ENCODE measurements around the gene RBMS1. TPM values are rescaled to one million over a fixed set of nuclear protein-coding genes. Genes with fewer than 3 reads are reported as not detected.
A peak's percentile ranks its signal among the peaks of the same experiment; 100 is the strongest.

The RBMS1 gene
- total RNA-seq, 1 donor from 2014 or later = 54.7 TPM

DNA sequence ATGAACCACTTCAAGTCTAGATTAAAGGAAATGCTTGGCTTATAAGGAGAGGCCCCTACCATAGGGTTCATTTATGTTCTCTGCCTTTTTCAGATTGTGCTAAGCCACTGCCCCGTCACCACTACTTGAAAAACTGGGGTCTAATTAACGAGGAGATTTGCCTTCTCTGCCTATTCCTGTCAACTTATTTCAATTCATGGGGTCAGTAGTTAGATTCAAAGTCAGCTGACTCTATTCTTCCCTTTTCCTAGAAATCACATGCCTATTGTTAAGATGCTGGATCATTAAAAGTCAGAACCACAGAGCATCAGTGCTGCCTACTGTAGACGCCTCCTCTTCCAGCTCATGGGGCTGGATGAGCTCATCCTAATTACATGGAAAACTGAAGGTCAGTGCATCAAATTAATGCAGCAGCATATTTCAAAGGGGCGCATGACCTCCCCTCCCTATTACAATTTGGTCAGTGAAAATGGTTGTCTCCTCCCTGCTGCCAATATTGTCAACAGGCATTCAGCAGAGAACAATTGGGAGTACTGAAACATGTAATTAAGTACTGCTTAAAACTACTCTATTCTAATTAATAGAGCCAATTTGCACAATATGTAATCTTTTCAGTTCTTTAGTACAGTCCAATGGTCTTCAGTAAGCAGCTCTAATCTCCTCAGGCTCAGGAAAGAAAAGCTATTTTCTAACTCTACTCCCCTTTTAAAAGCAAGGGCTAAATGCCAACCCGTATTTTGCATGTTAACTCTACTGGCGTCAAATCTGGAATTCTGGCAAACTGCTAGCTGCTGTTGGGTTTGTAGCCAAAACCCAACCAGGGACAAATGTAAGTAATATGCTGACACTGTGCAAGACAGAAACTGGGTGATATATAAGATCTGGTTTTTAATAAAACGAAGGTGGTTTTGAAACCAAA, 176.2 kb downstream of the RBMS1 start:
- no peak for DNase-seq (ENCODE audit: low read depth)
- TF ChIP-seq, protein P1, sequence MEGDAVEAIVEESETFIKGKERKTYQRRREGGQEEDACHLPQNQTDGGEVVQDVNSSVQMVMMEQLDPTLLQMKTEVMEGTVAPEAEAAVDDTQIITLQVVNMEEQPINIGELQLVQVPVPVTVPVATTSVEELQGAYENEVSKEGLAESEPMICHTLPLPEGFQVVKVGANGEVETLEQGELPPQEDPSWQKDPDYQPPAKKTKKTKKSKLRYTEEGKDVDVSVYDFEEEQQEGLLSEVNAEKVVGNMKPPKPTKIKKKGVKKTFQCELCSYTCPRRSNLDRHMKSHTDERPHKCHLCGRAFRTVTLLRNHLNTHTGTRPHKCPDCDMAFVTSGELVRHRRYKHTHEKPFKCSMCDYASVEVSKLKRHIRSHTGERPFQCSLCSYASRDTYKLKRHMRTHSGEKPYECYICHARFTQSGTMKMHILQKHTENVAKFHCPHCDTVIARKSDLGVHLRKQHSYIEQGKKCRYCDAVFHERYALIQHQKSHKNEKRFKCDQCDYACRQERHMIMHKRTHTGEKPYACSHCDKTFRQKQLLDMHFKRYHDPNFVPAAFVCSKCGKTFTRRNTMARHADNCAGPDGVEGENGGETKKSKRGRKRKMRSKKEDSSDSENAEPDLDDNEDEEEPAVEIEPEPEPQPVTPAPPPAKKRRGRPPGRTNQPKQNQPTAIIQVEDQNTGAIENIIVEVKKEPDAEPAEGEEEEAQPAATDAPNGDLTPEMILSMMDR (conservative IDR thresholded peaks at IDR 0.05; ENCODE audit: low read depth, low read length) = no peak
- H3K4me3 ChIP-seq (ENCODE audit: low read depth, low read length) = no peak overlapping the region

DNA sequence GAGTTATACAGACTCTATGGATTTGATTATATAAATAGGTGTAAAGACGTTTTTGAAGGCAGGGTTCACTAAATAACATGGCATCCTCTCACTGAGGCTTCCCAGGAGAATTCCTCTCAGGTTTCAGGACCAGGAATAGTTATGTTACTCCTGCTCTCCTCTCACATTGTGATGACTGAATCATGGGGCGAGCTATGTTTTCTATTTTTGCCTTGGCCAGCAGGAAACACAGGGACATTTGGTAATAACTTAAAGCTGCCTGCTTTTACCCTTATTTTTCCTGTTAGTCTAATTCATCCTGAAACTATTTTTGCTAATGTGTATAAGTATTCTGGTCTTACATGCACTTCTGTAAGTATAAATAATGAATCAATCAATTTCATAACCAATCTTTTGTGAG, 178.3 kb downstream of the RBMS1 start:
- no peak for DNase-seq (ENCODE audit: low read depth)
- H3K4me3 ChIP-seq (ENCODE audit: low read depth, low read length) = no peak overlapping the region
- TF ChIP-seq, protein P1 (conservative IDR thresholded peaks at IDR 0.05; ENCODE audit: low read depth, low read length) = no peak

DNA sequence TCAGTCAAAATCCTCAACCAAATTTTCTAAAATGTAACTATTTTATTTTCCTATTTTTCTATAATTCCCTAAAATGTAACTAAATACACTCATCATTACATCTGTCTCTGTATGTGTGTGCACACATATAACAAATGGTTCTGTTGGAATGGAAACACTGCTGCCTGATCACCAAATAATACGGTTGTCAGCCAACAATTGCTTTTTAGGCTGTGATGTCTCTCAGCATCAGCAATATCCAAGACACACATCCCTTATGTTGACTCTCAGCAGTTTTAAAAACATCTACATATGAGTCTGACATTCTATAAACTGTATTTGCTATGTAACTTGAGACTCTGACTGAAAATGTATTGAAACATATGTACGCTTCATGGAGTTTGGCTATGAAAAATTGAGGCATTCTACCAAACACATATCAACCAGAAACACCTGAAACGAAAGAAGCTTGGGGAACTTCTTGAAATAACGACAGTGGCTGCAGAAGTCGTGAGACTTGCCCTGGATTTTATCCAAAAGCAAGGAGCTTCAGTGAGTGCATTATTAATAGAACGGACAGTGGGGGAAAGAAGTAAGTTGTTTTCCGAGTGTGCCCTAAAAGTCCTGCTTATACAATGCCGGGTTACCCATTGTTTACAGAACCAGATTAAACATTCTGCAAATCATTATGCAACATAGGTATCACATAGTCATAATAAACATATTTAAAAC, 183.3 kb downstream of the RBMS1 start:
- DNase-seq (ENCODE audit: low read depth) = no peak
- no peak overlapping the region for H3K4me3 ChIP-seq (ENCODE audit: low read depth, low read length)
- TF ChIP-seq, protein P1 (conservative IDR thresholded peaks at IDR 0.05; ENCODE audit: low read depth, low read length) = no peak

DNA sequence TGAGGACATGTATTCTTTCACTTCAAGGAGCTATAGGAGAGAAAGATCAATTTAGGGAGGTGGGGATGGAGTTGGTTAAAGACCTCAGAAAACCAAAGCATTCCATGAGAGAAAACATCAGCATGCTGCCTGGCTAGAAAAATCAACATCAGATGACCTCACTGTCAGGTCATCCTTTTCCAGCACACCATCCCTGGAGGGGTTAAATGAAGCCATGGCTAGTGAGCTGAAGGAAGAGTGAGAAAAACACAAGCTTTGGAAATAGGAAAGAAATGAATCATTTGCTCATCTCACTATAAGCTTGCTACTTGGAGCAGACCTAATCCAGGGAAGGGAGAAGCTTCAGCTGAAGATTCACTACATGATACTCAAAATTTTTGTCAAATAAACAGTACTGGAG, 184.0 kb downstream of the RBMS1 start:
- no peak overlapping the region for H3K4me3 ChIP-seq (ENCODE audit: low read depth, low read length)
- TF ChIP-seq, protein P1 (conservative IDR thresholded peaks at IDR 0.05; ENCODE audit: low read depth, low read length) = no peak
- no peak for DNase-seq (ENCODE audit: low read depth)

DNA sequence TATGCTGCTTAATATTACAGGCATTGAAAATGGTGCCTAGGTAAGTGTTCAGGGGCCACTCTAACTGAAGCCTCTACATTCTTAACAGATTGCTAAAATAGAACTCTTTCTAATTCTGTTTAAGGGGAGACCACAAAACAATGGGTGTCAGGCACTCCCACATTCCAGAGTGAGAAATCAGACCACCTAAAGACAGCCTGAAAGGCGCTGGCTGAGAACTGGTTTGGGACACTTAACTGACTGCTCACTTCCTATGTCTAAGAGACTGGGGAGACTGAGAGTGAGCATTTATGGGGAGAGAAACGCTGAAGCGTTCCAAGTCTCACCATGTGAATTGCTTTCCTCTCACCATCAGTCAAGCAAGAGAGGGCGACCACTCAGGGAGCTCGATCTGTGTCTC, 184.7 kb downstream of the RBMS1 start:
- H3K4me3 ChIP-seq (ENCODE audit: low read depth, low read length) = no peak overlapping the region
- DNase-seq (ENCODE audit: low read depth) = peak; percentile 29
- TF ChIP-seq, protein P1 (conservative IDR thresholded peaks at IDR 0.05; ENCODE audit: low read depth, low read length) = no peak

DNA sequence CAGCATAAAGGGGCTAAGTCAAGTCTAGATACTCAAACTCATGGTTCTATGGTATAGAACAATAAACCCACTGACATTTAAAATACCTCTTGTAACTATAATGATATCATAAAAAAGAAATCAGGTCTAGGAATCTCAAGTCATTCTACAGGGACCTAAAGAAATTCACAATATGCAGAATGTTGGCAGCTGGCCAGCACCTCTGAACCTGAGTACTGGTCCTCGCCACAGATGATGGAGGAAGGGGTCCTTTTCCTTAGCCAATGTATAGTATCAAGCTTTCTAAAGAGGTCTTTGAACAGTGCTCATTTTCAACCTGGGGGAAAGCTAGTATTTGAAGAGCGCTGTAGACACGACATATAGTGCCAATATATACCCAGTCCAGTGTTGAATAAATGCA, 185.1 kb downstream of the RBMS1 start:
- TF ChIP-seq, protein P1 (conservative IDR thresholded peaks at IDR 0.05; ENCODE audit: low read depth, low read length) = no peak
- no peak overlapping the region for H3K4me3 ChIP-seq (ENCODE audit: low read depth, low read length)
- DNase-seq (ENCODE audit: low read depth) = no peak

All from epithelial cell of proximal tubule (primary cell).